Right lobe of liver (tissue), 6 donors: ENCODE results near the gene PDGFD. TPM values are rescaled to one million over a fixed set of nuclear protein-coding genes. Genes with fewer than 3 reads are reported as not detected.

Source experiments
- ATAC-seq, 4 donors: fragments of 200-7000 bp; cut with Tn5 transposase; one replicate each; pipeline ENCODE4 v1.9.1; 2020; ENCODE audit warnings: mild to moderate bottlenecking in 4 of 4, moderate library complexity in 4 of 4
- DNase-seq, 3 donors: peaks; one replicate each; pipeline ENCODE4 v3.0.0-alpha.2; 2020
- H3K27ac ChIP-seq, 3 donors: fragments of 200-600 bp; one replicate each; pipeline ENCODE4 v1.8.0; 2022
- H3K27me3 ChIP-seq, 2 donors: fragments of 200-600 bp; one replicate each; pipeline ENCODE4 v1.8.0; 2022
- H3K36me3 ChIP-seq, 4 donors: fragments of 200-600 bp; sonication (generic) in 1 of 4; one replicate each; pipeline versions ENCODE4 v1.5.1 to v1.8.0; 2017 to 2022; ENCODE audit warnings: control low read depth in 1 of 4
- H3K4me1 ChIP-seq, 4 donors: fragments of 200-600 bp; sonication (generic) in 1 of 4; one replicate each; pipeline versions ENCODE4 v1.5.1 to v1.8.0; 2017 to 2022; ENCODE audit warnings: control low read depth in 1 of 4
- H3K4me3 ChIP-seq, 3 donors: fragments of 200-600 bp; one replicate each; pipeline ENCODE4 v1.8.0; 2022
- H3K9me3 ChIP-seq, 4 donors: fragments of 200-600 bp; sonication (generic) in 1 of 4; one replicate each; pipeline versions ENCODE4 v1.5.1 to v1.8.0; 2017 to 2022; ENCODE audit warnings: control low read depth in 1 of 4
- CTCF ChIP-seq, 4 donors: fragments of 200-600 bp in 3 of 4; fragments of 450-650 bp in 1 of 4; IDR thresholded peaks; one replicate each; pipeline versions ENCODE4 v1.5.1 to v1.8.0; 2016 to 2022; ENCODE audit warnings: antibody characterized with exemption in 4 of 4, mild to moderate bottlenecking in 2 of 4
- POLR2A ChIP-seq: fragments of 450-650 bp; IDR thresholded peaks from one replicate; pipeline ENCODE4 v1.6.1; 2017; ENCODE audit warnings: antibody characterized with exemption, mild to moderate bottlenecking
- WGBS: methylation state at CpG from one replicate; pipeline ENCODE4 v1.1.6; 2018; ENCODE audit warnings: low coverage, low lambda C conversion rate; ENCODE audit not compliant: insufficient coverage; ENCODE audit errors: missing lambda C conversion rate; 5-methylcytosine and 5-hydroxymethylcytosine counted together
- intact Hi-C, 2 donors: fragments of 100-400 bp; cut with DNase I; formaldehyde crosslinking; loops; one replicate each; pipeline versions ENCODE4 v1.11.2 to v1.14.1; 2022
- total RNA-seq, 6 experiments: library from RNA; depleted of rRNA in 2 of 6; stranded (reverse); fragments of >200 nt in 2 of 6; fragmentation: NEBNext Ultra II Directional in 3 of 6; extraction: Animal tissue kit (Norgen Biotek cat#: 25700) in 3 of 6; gene quantifications; one replicate each; pipeline versions ENCODE4 v1.1.0 to v1.2.4, GENCODE V29; 2016 to 2023
- donor health status: DM: no; HTN: yes; CAD: no.
- donor health status: DM: no; HTN: no; CAD: no.
- donor health status: DM: no; HTN: no; CAD: no.
- donor health status: DM: no; HTN: yes; CAD: no.
- donor health status: DM: no; HTN: yes; CAD: no.

The PDGFD gene
- total RNA-seq, 6 experiments from 2014 or later: 0.84 to 1.6 (median 1.1) TPM

GRCh38 chr11:103870821-103871309 is 293.1 kb downstream of the PDGFD start:
- TF ChIP-seq CTCF (IDR thresholded peaks at IDR 0.05) (no peak), POLR2A (no peak)
- Histone ChIP-seq H3K9me3 (no peaks in the 10 kb centered on the region), H3K4me3 (no peak overlapping the region), H3K27ac (no peak overlapping the region), H3K27me3 (no peaks in the 10 kb centered on the region), H3K4me1 (no peaks in the 10 kb centered on the region), H3K36me3 (no peaks in the 10 kb centered on the region)
- WGBS: 61% methylated on average over 7 of the region's 7 CpGs
- DNase-seq (no peak), ATAC-seq (no peak)
- intact Hi-C loops: no loop called here

- Histone ChIP-seq H3K27ac (no peak overlapping the region), H3K9me3 (no peaks in the 10 kb centered on the region), H3K4me3 (no peak overlapping the region), H3K36me3 (no peaks in the 10 kb centered on the region), H3K27me3 (no peaks in the 10 kb centered on the region), H3K4me1 (no peaks in the 10 kb centered on the region)
- DNase-seq: no peak
- intact Hi-C loops: no loop called here
- no peak for TF ChIP-seq CTCF (IDR thresholded peaks at IDR 0.05)
- TF ChIP-seq POLR2A: no peak
- 66% methylated on average over 4 of the region's 4 CpGs for WGBS
- no peak for ATAC-seq
Observed at GRCh38 chr11:103867481-103867880, 296.5 kb downstream of the PDGFD start.

GRCh38 chr11:103863497-103863896 is 300.4 kb downstream of the PDGFD start:
- TF ChIP-seq CTCF (IDR thresholded peaks at IDR 0.05): no peak
- no peak for TF ChIP-seq POLR2A
- no peaks in the 10 kb centered on the region for H3K9me3 ChIP-seq
- no peaks in the 10 kb centered on the region for H3K4me1 ChIP-seq
- WGBS: 56% methylated on average over 3 of the region's 3 CpGs
- no peak for ATAC-seq
- H3K36me3 ChIP-seq: no peaks in the 10 kb centered on the region
- intact Hi-C loops: no loop called here
- H3K27me3 ChIP-seq: no peaks in the 10 kb centered on the region
- DNase-seq: no peak
- H3K27ac ChIP-seq: no peak overlapping the region
- no peak overlapping the region for H3K4me3 ChIP-seq

GRCh38 chr11:103862802-103863174 is 301.2 kb downstream of the PDGFD start:
- Histone ChIP-seq H3K27me3 (no peaks in the 10 kb centered on the region), H3K9me3 (no peaks in the 10 kb centered on the region), H3K4me1 (no peaks in the 10 kb centered on the region), H3K36me3 (no peaks in the 10 kb centered on the region), H3K4me3 (no peak overlapping the region), H3K27ac (no peak overlapping the region)
- no peak for TF ChIP-seq POLR2A
- TF ChIP-seq CTCF (IDR thresholded peaks at IDR 0.05): no peak
- no peak for ATAC-seq
- DNase-seq: no peak
- intact Hi-C loops: no loop called here
- WGBS: 30% methylated on average over 3 of the region's 3 CpGs
